Uterus (tissue), 2 donors: Measurements from ENCODE around the gene STIM1.

Source experiments
- CTCF ChIP-seq, 4 experiments: fragments of 200-600 bp in 2 of 4; fragments of 450-650 bp in 2 of 4; sonication (generic) in 2 of 4; IDR thresholded peaks; one replicate each; pipeline ENCODE4 v1.5.1; 2016 to 2019; ENCODE audit warnings: antibody characterized with exemption in 4 of 4, mild to moderate bottlenecking in 2 of 4, moderate library complexity in 1 of 4
- POLR2A ChIP-seq, 2 donors: fragments of 450-650 bp; IDR thresholded peaks; one replicate each; pipeline ENCODE4 v1.6.1; 2016; ENCODE audit warnings: antibody characterized with exemption in 2 of 2, mild to moderate bottlenecking in 1 of 2, moderate library complexity in 1 of 2

GRCh38 chr11:3809624-3809928 lies 45.9 kb upstream of the STIM1 start:
- no peak for TF ChIP-seq CTCF (IDR thresholded peaks at IDR 0.05)
- TF ChIP-seq POLR2A (IDR thresholded peaks at IDR 0.05): no peak
